NCI-H2196 (cell line): ENCODE data around the gene CIAO2B.
"Not testable (repeated sequence)": the region's sequence is repeated elsewhere in the genome, so short reads cannot be mapped to it uniquely, and the experiment has no call there.

Source experiments
- DNase-seq: peaks from one replicate; lab custom pipeline; 2025; ENCODE audit not compliant: unreplicated experiment; lab: John Stamatoyannopoulos, UW

CIAO2B gene

DNA sequence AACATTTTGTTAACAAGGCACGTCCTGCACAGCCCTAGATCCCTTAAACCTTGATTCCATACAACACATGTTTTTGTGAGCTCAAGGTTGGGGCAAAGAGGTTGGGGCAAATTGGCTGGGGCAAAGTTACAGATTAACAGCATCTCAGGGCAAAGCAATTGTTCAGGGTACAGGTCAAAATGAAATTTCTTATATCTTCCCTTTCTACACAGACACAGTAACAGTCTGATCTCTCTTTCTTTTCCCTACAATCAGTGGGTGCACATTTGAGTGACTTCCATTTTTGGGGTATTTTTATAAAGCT, 21.9 kb upstream of the CIAO2B start:
- DNase-seq, result not testable (repeated sequence)

DNA sequence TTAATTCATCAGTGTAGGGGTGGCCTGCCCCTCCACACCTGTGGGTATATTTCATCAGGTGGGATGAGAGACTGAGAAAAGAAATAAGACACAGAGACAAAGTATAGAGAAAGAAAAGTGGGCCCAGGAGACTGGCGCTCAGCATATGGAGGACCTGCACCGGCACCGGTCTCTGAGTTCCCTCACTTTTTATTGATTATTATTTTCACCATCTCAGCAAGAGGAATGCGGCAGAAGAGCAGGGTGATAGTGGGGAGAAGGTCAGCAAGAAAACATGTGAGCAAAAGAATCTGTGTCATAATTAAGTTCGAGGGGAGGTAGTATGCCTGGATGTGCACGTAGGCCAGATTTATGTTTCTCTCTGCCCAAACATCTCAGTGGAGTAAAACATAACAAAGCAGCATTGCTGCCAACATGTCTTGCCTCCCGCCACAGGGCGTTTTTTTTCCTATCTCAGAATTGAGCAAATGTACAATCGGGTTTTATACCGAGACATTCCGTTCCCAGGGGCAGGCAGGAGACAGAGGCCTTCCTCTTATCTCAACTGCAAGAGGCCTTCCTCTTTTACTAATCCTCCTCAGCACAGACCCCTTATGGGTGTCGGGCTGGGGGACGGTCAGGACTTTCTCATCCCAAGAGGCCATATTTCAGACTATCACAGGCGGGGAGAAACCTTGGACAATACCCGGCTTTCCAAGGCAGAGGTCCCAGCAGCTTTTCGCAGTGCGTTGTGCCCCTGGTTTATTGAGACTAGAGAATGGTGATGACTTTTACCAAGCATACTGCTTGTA, 21.4 kb upstream of the CIAO2B start:
- DNase-seq, result not testable (repeated sequence)

GRCh38 chr16:66954097-66954659, 20.0 kb upstream of the CIAO2B start:
- DNase-seq, result peak; percentile 55

- DNase-seq, result no peak
Measured at GRCh38 chr16:66953462-66954096, 19.4 kb upstream of the CIAO2B start.

GRCh38 chr16:66952430-66953110, 18.4 kb upstream of the CIAO2B start:
- DNase-seq, result no peak

DNA sequence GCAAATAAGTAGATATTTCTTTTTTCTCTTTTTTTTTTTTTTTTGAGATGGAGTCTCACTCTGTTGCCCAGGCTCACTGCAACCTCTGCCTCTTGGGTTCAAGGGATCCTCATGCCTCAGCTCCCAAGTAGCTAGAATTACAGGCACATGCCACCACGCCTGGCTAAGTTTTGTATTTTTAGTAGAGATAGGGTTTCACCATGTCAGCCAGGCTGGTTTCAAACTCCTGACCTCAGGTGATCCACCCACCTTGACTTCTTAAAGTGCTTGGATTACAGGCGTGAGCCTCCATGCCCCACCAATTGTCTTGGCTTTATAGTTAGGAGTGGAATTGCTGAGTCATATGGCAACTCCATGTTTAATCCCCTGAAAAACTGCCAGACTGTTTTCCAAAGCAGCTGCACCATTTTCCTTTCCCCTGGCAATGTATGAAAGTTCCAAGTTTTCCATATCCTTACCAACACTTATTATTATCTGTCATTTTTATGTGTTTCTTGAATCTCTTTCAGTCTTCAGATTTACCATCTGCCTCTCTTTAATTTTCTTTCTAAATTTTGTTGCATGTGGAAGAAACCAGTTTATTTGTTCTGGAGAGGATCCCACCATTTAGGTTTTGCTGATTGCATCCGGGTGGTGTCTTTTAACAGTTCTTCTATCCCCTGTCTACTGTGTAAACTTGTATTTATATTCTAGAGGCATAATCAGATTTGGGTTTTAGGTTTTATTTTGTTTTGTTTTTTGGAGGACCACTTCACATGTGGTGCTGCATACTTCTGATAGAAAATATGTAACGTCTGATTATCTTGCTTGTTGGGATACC, 17.0 kb upstream of the CIAO2B start:
- DNase-seq, result no peak

GRCh38 chr16:66950437-66950836, 16.2 kb upstream of the CIAO2B start:
- no peak for DNase-seq

DNA sequence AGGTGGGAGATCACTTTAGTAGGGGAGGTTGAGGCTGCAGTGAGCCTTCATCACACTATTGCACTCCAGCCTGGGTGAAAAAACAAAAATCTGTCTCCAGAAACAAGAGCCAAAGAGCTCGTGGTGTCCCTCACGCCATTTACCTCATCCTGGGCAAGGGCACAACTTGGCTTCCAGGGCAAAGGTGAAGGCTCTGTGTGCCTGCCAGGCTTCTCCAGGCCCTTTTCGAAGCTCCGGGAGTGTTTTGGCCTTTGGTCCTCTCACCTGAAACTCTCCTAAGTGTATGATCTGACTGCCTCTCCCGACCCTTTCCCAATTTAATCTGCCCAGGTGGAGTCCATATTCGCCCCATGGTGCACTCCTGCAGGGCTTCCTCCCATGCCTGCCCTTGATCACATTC, 15.3 kb upstream of the CIAO2B start:
- DNase-seq, result no peak

GRCh38 chr16:66948837-66949225, 14.6 kb upstream of the CIAO2B start:
- no peak for DNase-seq

DNA sequence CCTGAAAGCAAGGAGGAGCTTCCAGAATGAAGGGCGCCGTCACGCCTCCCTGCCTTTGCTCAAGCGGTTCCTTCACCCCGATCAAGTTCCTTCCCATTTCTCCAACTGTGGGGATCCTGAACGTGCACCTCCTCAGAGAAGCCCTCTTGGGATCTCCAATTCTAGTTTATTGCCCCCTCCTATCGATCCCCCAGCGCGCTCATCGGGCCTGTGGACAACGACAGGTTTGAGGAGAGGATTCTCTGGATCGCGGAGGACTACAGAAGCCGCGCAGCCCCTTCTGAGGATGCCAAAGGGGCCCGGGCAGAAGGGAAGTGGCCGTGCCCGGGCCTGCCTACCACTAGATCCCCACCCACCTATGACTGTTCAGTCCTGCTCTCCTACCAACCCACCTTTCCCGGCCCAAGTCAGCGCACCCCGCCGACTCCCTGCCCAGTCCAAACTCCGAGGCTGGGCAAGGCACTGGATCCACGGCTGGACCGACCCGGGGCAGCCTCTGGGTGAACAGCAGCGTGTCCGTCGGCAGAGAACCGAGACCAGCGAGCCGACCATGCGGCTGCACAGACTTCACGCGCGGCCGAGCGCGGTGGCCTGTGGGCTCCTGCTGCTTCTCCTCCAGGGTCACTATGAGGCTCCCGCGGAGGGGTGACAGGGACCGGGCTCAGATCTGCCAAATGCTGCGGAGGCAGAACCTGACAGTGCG, 14.1 kb upstream of the CIAO2B start:
- no peak for DNase-seq

- peak; percentile 60 for DNase-seq
Measured at GRCh38 chr16:66947302-66948065, 13.3 kb upstream of the CIAO2B start.

DNA sequence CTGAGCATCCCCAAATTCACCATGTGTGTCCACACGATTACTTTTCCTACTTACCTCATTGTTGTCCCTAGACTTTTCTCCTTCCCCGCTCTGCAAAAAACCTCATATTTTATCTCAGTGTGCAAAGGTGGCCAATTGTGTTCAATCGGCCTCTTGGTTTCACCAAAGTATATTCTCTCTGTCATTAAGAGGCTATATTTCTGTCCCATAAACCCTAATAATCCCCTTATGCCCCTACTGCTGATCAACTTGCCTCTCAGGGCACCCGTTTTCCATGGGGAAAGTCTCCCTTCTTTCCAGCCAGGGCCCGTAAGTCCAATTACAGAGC, 12.7 kb upstream of the CIAO2B start:
- DNase-seq, result no peak

- DNase-seq, result no peak
Measured at GRCh38 chr16:66946541-66946940, 12.3 kb upstream of the CIAO2B start.

DNA sequence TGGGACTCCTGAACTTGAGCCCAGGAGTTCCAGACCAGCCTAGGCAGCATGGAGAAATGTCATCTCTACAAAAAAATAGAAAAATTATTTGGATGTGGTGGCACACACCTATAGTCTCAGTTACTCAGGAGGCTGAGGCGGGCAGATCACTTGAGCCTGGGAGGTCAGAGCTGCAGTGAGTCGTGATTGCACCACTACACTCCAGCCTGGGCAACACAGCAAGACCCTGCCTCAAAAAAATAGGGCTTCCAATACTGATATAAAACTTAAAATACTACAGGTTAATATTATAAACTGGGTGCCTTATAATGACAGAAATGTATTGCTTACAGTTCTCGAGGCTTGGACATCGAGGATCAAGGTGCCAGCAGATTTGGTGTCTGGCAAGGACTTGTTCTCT, 11.7 kb upstream of the CIAO2B start:
- DNase-seq, result no peak

DNA sequence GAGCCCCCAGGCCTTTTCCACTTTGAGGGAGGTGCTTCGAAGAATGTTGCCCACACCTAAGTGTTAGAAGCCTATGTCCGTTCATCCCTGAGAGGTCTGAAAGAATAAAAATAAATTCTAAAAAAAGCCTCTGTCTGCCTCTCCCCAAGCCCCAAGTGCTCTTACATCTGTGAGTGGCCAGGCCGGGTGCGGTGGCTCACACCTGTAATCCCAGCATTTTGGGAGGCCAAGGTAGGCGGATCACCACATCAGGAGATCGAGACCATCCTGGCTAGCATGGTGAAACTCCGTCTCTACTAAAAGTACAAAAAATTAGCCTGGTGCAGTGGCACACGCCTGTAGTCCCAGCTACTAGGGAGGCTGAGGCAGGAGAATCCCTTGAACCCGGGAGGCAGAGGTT, 10.8 kb upstream of the CIAO2B start:
- DNase-seq, result not testable (repeated sequence)

GRCh38 chr16:66944054-66944441, 9.8 kb upstream of the CIAO2B start:
- no peak for DNase-seq

- DNase-seq, result no peak
Measured at GRCh38 chr16:66943426-66944053, 9.3 kb upstream of the CIAO2B start.

- DNase-seq, result no peak
Measured at GRCh38 chr16:66942981-66943380, 8.8 kb upstream of the CIAO2B start.

- DNase-seq, result no peak
Measured at GRCh38 chr16:66940236-66940635, 6.0 kb upstream of the CIAO2B start.

- DNase-seq, result no peak
Measured at GRCh38 chr16:66939366-66939765, 5.2 kb upstream of the CIAO2B start.
